Neural crest cell (in vitro differentiated cells): ENCODE data around the gene TMED6. TPM values are rescaled to one million over a fixed set of nuclear protein-coding genes. Genes with fewer than 3 reads are reported as not detected.
A peak's percentile ranks its signal among the peaks of the same experiment; 100 is the strongest.

Experiments used
- DNase-seq: peaks from one replicate; pipeline ENCODE4 v3.0.0; 2021; ENCODE audit warnings: low read depth, mixed read lengths, low spot score
- H3K27ac Mint-ChIP-seq: one replicate; pipeline ENCODE4 v1.8.0; 2021; ENCODE audit warnings: mild to moderate bottlenecking, mixed read lengths; ENCODE audit not compliant: unreplicated experiment
- H3K27me3 Mint-ChIP-seq: 2 replicates; pipeline ENCODE4 v1.8.0; 2021; ENCODE audit warnings: low read depth, mild to moderate bottlenecking, mixed read lengths
- H3K36me3 Mint-ChIP-seq: 2 replicates; pipeline ENCODE4 v1.8.0; 2021; ENCODE audit warnings: low read depth, mild to moderate bottlenecking, mixed read lengths
- H3K4me1 Mint-ChIP-seq: 2 replicates; pipeline ENCODE4 v1.8.0; 2021; ENCODE audit warnings: mixed read lengths
- H3K4me3 Mint-ChIP-seq: one replicate; pipeline ENCODE4 v1.8.0; 2021; ENCODE audit warnings: mild to moderate bottlenecking, mixed read lengths
- H3K9me3 Mint-ChIP-seq: 2 replicates; pipeline ENCODE4 v1.8.0; 2021; ENCODE audit warnings: mixed read lengths
- total RNA-seq: library from RNA; stranded (reverse); gene quantifications from 2 replicates; pipeline ENCODE4 v1.2.1, GENCODE V29; 2021
- TF ChIP-seq, protein P1 (sequence below): fragments of 200-600 bp; sonication (generic); conservative IDR thresholded peaks from 2 replicates; pipeline ENCODE4 v1.5.0; 2021; ENCODE audit warnings: antibody characterized with exemption, mild to moderate bottlenecking

Gene TMED6
- total RNA-seq, 1 donor from 2014 or later = 0.56 TPM

DNA sequence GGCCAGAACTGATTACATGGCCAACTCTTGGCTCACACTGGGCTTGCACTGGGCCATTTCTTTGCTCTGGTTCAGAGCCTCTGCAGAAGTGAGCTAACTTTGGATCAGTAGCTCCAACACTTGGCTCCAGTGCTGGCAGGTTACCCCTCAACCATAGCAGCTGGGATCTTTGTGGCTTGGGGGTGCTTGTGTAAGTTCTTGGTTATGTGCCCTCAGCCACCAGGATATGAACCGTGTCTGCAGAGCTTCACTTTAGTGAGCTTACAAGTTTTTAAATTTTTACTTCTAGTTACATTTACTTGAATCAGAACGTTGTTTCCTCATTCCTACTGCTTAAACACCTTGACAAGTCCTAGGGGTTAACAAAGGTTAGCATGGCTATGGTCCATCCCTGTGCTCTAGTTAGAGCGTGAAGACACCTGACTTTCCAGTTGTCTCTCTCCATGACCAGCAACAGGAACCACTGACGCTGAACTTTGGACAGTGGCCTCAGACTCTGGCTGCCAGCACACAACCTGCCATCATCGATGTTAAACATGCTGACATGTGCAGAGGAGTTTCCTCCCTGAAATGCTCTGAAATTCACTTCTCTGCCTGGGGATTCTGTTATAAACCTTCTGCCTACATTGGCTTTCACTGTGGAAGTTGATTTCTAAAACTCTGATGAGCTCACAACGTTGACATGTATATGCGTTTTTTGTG lies 25.3 kb downstream of the TMED6 start:
- peak overlapping the region; percentile 27 for H3K27ac Mint-ChIP-seq
- H3K4me1 Mint-ChIP-seq = peaks cover 27% of the 10 kb centered on the region
- peaks cover 15% of the 10 kb centered on the region for H3K36me3 Mint-ChIP-seq
- DNase-seq = no peak
- H3K27me3 Mint-ChIP-seq = no peaks in the 10 kb centered on the region
- H3K4me3 Mint-ChIP-seq = peak overlapping the region; percentile 72
- TF ChIP-seq, protein P1, sequence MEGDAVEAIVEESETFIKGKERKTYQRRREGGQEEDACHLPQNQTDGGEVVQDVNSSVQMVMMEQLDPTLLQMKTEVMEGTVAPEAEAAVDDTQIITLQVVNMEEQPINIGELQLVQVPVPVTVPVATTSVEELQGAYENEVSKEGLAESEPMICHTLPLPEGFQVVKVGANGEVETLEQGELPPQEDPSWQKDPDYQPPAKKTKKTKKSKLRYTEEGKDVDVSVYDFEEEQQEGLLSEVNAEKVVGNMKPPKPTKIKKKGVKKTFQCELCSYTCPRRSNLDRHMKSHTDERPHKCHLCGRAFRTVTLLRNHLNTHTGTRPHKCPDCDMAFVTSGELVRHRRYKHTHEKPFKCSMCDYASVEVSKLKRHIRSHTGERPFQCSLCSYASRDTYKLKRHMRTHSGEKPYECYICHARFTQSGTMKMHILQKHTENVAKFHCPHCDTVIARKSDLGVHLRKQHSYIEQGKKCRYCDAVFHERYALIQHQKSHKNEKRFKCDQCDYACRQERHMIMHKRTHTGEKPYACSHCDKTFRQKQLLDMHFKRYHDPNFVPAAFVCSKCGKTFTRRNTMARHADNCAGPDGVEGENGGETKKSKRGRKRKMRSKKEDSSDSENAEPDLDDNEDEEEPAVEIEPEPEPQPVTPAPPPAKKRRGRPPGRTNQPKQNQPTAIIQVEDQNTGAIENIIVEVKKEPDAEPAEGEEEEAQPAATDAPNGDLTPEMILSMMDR = no peak
- no peaks in the 10 kb centered on the region for H3K9me3 Mint-ChIP-seq

DNA sequence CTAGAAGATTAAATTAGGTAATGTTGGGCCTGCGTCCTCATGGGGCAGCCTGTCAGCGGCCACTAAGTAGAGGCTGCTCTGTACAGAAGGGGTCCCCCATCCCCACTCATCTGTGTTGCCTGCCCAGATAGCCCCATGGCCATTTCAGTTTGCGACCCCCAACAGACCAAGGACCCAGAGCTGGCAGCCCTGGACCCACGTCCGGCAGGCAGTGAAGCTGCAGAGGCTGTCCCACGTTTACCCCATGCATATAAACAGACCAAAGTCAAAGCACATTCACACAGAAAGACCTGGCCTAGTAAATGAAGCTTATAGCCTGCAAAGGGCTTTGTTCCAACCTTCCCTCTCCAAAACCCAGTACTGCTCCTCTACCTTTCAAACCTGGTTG lies 25.8 kb downstream of the TMED6 start:
- Mint-ChIP-seq H3K4me3 (peak overlapping the region; percentile 72), H3K36me3 (peaks cover 17% of the 10 kb centered on the region), H3K9me3 (no peaks in the 10 kb centered on the region), H3K27ac (peak overlapping the region; percentile 27), H3K4me1 (peaks cover 27% of the 10 kb centered on the region), H3K27me3 (no peaks in the 10 kb centered on the region)
- no peak for DNase-seq
- TF ChIP-seq, protein P1 = no peak

DNA sequence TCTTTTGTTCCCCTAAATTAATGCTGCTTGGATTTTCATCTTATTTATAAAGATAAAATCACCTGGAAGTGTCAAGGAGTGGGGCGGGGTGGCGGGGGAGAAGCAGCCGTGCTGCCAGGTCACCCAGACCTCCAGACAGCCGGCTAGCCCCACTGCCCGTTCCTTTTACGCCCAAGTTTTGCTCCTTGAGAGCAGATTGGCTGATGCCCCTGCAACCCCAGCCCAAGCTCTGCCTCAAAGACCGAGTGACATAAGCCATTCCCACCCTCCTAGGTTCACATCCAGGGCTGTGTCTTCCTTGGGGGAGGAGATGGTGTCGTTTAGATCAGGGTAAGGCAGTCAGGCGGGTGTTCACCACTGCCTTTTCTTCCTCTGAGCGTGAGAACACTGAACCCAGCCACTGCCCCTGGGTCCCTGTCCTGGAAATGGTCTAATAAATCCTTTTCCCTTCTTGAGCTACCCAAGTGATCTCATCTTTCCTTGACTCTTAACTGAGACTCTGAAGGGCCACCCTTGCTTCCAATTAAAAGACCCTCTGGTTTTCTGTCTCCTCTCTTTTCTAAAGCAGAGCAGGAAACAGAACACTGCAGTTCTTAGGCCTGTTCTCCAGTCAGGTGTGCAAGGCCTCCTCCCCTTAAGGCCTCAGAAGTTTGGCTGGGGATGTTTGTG lies 26.9 kb downstream of the TMED6 start:
- H3K27me3 Mint-ChIP-seq = no peaks in the 10 kb centered on the region
- H3K4me1 Mint-ChIP-seq = peaks cover 27% of the 10 kb centered on the region
- H3K36me3 Mint-ChIP-seq = peaks cover 18% of the 10 kb centered on the region

DNA sequence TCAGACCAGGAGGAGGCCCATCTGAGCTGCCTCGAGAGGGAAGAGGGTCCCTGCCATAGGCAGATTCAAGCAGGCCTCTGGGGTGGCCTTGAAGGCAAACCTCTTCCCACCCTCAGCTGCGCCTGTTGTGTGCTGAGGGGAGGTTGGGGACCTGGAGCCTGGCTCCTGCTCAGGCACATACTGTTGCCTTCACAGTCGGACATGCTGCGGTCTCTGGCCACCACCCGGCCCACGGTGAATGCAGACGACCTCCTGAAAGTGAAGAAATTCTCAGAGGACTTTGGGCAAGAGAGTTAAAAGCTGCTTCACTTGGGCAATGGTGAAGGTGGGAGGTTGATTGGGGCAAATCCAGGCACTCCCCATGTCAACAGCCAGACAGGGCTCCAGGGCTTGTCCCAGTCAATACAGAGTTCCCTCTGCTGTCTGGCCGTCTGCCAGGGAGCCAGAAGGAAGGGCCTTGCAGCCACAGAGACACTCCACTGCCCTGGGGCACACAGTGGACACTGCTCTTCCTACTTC lies 27.5 kb downstream of the TMED6 start:
- Mint-ChIP-seq H3K27me3 (no peaks in the 10 kb centered on the region), H3K4me1 (peaks cover 21% of the 10 kb centered on the region), H3K9me3 (no peaks in the 10 kb centered on the region), H3K36me3 (peaks cover 22% of the 10 kb centered on the region), H3K4me3 (no peak overlapping the region), H3K27ac (no peak overlapping the region)
- DNase-seq = no peak
- TF ChIP-seq, protein P1 = no peak

More for the DNA sequence above, 26.9 kb downstream of the TMED6 start:
- Mint-ChIP-seq H3K4me3 (peak overlapping the region; percentile 27), H3K9me3 (no peaks in the 10 kb centered on the region), H3K27ac (peak overlapping the region; percentile 19)
- no peak for DNase-seq
- TF ChIP-seq, protein P1 = no peak

DNA sequence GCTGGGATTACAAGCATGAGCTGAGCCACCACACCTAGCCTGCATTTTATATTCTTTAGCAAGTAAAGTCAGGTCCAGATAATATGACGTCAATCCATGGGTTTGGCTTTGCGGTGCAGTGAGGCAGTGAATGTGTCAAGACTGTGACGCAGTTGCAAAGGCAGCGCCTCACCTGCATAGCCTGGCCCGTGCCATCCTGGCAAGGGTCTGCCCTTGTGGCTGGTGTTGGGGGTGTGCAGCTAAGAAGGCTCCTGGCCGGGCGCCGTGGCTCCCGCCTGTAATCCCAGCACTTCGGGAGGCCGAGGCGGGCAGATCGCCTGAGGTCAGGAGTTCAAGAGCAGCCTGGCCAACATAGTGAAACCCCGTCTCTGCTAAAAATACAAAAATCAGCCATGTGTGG lies 28.2 kb downstream of the TMED6 start:
- TF ChIP-seq, protein P1 = no peak
- no peak for DNase-seq
- H3K36me3 Mint-ChIP-seq = peaks cover 22% of the 10 kb centered on the region
- peaks cover 15% of the 10 kb centered on the region for H3K4me1 Mint-ChIP-seq
- H3K27ac Mint-ChIP-seq = no peak overlapping the region
- no peaks in the 10 kb centered on the region for H3K9me3 Mint-ChIP-seq
- H3K4me3 Mint-ChIP-seq = peak overlapping the region; percentile 27
- H3K27me3 Mint-ChIP-seq = no peaks in the 10 kb centered on the region
